Bladder microvascular endothelial cell (primary cell): ENCODE results near the gene SRP72. TPM values are rescaled to one million over a fixed set of nuclear protein-coding genes. Genes with fewer than 3 reads are reported as not detected.

ENCODE experiments used
- total RNA-seq: library from RNA; depleted of rRNA; stranded (reverse); fragments of >200 nt; gene quantifications from 2 replicates; pipeline ENCODE4 v1.2.3, GENCODE V29; 2014

The SRP72 gene
- total RNA-seq, result 41.9 and 97.6 TPM in 2 replicates

GRCh38 chr4:56467284-56468096, at the start of gene SRP72:
Gene SRP72, plus strand, starts transcription at chr4:56467617. Its CDS starts 19 bp downstream, at chr4:56467636.

GRCh38 chr4:56435140-56435926, 32.1 kb upstream of the SRP72 start, which contains the start of gene PPAT:
Gene PPAT, minus strand, starts transcription at chr4:56435615. Its CDS starts 138 bp downstream, at chr4:56435477.

GRCh38 chr4:56505269-56506130, 38.1 kb downstream of the SRP72 start, which contains the start of gene ARL9:
Gene ARL9, plus strand, starts transcription at chr4:56505791. Its CDS starts 72 bp downstream, at chr4:56505863.

Other genes starting within 250 kb of the SRP72 start
- gene AASDH, start 80.1 kb upstream of the SRP72 start, total RNA-seq, result 7.0 and 13.7 TPM in 2 replicates
- gene PPAT, start 32.0 kb upstream of the SRP72 start, total RNA-seq, result 7.9 and 17.4 TPM in 2 replicates
- 14.4 and 33.7 TPM in 2 replicates for gene PAICS, start 31.4 kb upstream of the SRP72 start, total RNA-seq
- gene ARL9, start 38.2 kb downstream of the SRP72 start, total RNA-seq, result 0.13 TPM in 1 of 2 replicates, not detected in the other
- 0.13 and 1.1 TPM in 2 replicates for gene HOPX, start 213.7 kb downstream of the SRP72 start, total RNA-seq